Panc1 (cell line): Measurements from ENCODE around the gene USP3.

Source experiments
- POLR2AphosphoS5 ChIP-seq: IDR thresholded peaks from 2 replicates; pipeline ENCODE4 v1.6.1; 2012; ENCODE audit warnings: mild to moderate bottlenecking, low read depth, low read length, moderate library complexity
- TF ChIP-seq, protein P1 (sequence below): fragments of 450-650 bp; IDR thresholded peaks from 2 replicates; pipeline ENCODE4 v1.5.1; 2017; ENCODE audit warnings: mild to moderate bottlenecking

- no peak for TF ChIP-seq POLR2AphosphoS5
- TF ChIP-seq, protein P1, sequence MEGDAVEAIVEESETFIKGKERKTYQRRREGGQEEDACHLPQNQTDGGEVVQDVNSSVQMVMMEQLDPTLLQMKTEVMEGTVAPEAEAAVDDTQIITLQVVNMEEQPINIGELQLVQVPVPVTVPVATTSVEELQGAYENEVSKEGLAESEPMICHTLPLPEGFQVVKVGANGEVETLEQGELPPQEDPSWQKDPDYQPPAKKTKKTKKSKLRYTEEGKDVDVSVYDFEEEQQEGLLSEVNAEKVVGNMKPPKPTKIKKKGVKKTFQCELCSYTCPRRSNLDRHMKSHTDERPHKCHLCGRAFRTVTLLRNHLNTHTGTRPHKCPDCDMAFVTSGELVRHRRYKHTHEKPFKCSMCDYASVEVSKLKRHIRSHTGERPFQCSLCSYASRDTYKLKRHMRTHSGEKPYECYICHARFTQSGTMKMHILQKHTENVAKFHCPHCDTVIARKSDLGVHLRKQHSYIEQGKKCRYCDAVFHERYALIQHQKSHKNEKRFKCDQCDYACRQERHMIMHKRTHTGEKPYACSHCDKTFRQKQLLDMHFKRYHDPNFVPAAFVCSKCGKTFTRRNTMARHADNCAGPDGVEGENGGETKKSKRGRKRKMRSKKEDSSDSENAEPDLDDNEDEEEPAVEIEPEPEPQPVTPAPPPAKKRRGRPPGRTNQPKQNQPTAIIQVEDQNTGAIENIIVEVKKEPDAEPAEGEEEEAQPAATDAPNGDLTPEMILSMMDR: no peak
Observed at GRCh38 chr15:63606308-63606707, 101.9 kb downstream of the USP3 start.
